Keratinocyte (primary cell): ENCODE data around the gene TUSC1. TPM values are rescaled to one million over a fixed set of nuclear protein-coding genes. Genes with fewer than 3 reads are reported as not detected.
"Not testable (repeated sequence)": the region's sequence is repeated elsewhere in the genome, so short reads cannot be mapped to it uniquely, and the experiment has no call there.

Experiments used
- DNase-seq: peaks from one replicate; pipeline ENCODE4 v3.0.0-alpha.2; 2011; ENCODE audit warnings: low read depth, missing footprints, low spot score
- FAIRE-seq: peaks from 2 replicates; lab custom pipeline; 2011; peaks lifted over from hg19 to GRCh38; lab: Jason Lieb, UNC
- H2AFZ ChIP-seq: 2 replicates; pipeline ENCODE4 v1.6.0; 2012; ENCODE audit warnings: low read length, control low read depth, inconsistent platforms; ENCODE audit not compliant: control insufficient read depth
- H3K27ac ChIP-seq: 2 replicates; pipeline ENCODE4 v1.5.1; 2011; ENCODE audit warnings: low read length; ENCODE audit not compliant: control insufficient read depth, insufficient read depth
- H3K27me3 ChIP-seq: 3 replicates; pipeline ENCODE4 v1.6.0; 2011; ENCODE audit warnings: low read length; ENCODE audit not compliant: control insufficient read depth, insufficient read depth; ENCODE audit errors: extremely low read depth
- H3K36me3 ChIP-seq, 2 experiments: 2 replicates in 1 of 2; 3 replicates in 1 of 2; pipeline ENCODE4 v1.5.1; 2011; ENCODE audit warnings: low read length in 2 of 2, mild to moderate bottlenecking in 1 of 2; ENCODE audit not compliant: control insufficient read depth in 2 of 2, insufficient read depth in 2 of 2; ENCODE audit errors: extremely low read depth in 1 of 2
- H3K4me1 ChIP-seq: 3 replicates; pipeline ENCODE4 v1.5.1; 2011; ENCODE audit warnings: low read length; ENCODE audit not compliant: control insufficient read depth, insufficient read depth; ENCODE audit errors: extremely low read depth
- H3K4me2 ChIP-seq: 3 replicates; pipeline ENCODE4 v1.6.0; 2011; ENCODE audit warnings: low read depth, low read length; ENCODE audit not compliant: control insufficient read depth, insufficient read depth; ENCODE audit errors: extremely low read depth
- H3K4me3 ChIP-seq, 3 experiments: fragments of 200-600 bp in 1 of 3; sonication (generic) in 1 of 3; 2 replicates in 2 of 3; 3 replicates in 1 of 3; pipeline ENCODE4 v1.5.1; 2011 to 2016; ENCODE audit warnings: low read length in 3 of 3, mild to moderate bottlenecking in 3 of 3, control low read depth in 2 of 3, inconsistent platforms in 1 of 3, low read depth in 1 of 3, mixed read lengths in 1 of 3, mixed run types in 1 of 3, moderate library complexity in 1 of 3; ENCODE audit not compliant: control insufficient read depth in 2 of 3, insufficient read depth in 2 of 3; ENCODE audit errors: extremely low read depth in 1 of 3
- H3K79me2 ChIP-seq: 2 replicates; pipeline ENCODE4 v1.6.0; 2012; ENCODE audit warnings: low read length; ENCODE audit not compliant: control insufficient read depth, insufficient read depth
- H3K9ac ChIP-seq: 3 replicates; pipeline ENCODE4 v1.6.0; 2011; ENCODE audit warnings: low read length; ENCODE audit not compliant: control insufficient read depth, insufficient read depth; ENCODE audit errors: extremely low read depth
- H3K9me1 ChIP-seq: 3 replicates; pipeline ENCODE4 v1.6.0; 2011; ENCODE audit warnings: low read length; ENCODE audit not compliant: control insufficient read depth, insufficient read depth; ENCODE audit errors: extremely low read depth
- H3K9me3 ChIP-seq: 2 replicates; pipeline ENCODE4 v1.5.1; 2012; ENCODE audit warnings: low read depth, low read length; ENCODE audit not compliant: control insufficient read depth
- H4K20me1 ChIP-seq: 3 replicates; pipeline ENCODE4 v1.6.0; 2011; ENCODE audit warnings: low read length; ENCODE audit not compliant: control insufficient read depth, insufficient read depth; ENCODE audit errors: extremely low read depth
- CTCF ChIP-seq, 3 experiments: IDR thresholded peaks in 1 of 3; conservative IDR thresholded peaks in 1 of 3; optimal IDR thresholded peaks in 1 of 3; 2 replicates in 2 of 3; 3 replicates in 1 of 3; pipeline versions ENCODE3 to v1.5.1; 2011; ENCODE audit warnings: low read length in 3 of 3, mild to moderate bottlenecking in 3 of 3, moderate library complexity in 2 of 3, control low read depth in 1 of 3, inconsistent platforms in 1 of 3; ENCODE audit not compliant: insufficient read depth in 2 of 3; ENCODE audit errors: extremely low read depth in 1 of 3
- EZH2 ChIP-seq: IDR thresholded peaks from one replicate; pipeline ENCODE4 v1.6.1; 2012; ENCODE audit warnings: inconsistent platforms, mild to moderate bottlenecking, low read length, moderate library complexity
- dilution Hi-C: fragments of 300-500 bp; cut with MboI; formaldehyde crosslinking; loops from one replicate; pipeline ENCODE4 v1.7.0; 2020; ENCODE audit warnings: low sequenced_read_pairs; ENCODE audit not compliant: extremely low pct_ligation_motif_present
- polyA plus RNA-seq, 5 experiments: library from polyadenylated mRNA; depleted of rRNA in 3 of 5; stranded (reverse) in 3 of 5; stranded (forward) in 1 of 5; unstranded in 1 of 5; fragments of >200 nt; gene quantifications; 1 replicate in 1 of 5; 2 replicates in 3 of 5; 3 replicates in 1 of 5; pipeline versions ENCODE4 v1.2.1 to v1.2.3, GENCODE V29; 2011 to 2012; ENCODE audit warnings: missing spikeins in 2 of 5, low read depth in 1 of 5, low replicate concordance in 1 of 5

The TUSC1 gene
- polyA plus RNA-seq, 1 donor (not counting 4 experiments of a cell fraction or from before 2014, with no cell fraction given): 6.6 TPM

GRCh38 chr9:25678846-25679360 is 659 bp upstream of the TUSC1 start:
- Histone ChIP-seq H3K9me1 (no peaks in the 10 kb centered on the region), H3K36me3 (no peaks in the 10 kb centered on the region), H3K4me1 (peaks cover 9% of the 10 kb centered on the region), H3K4me3 (peak overlapping the region in 2 of 3 experiments; percentile 67 to 81), H3K27ac (peak overlapping the region; percentile 80), H3K9me3 (no peaks in the 10 kb centered on the region), H2AFZ (no peak overlapping the region), H3K9ac (peak overlapping the region; percentile 90), H4K20me1 (no peaks in the 10 kb centered on the region), H3K79me2 (no peaks in the 10 kb centered on the region), H3K27me3 (no peaks in the 10 kb centered on the region), H3K4me2 (peak overlapping the region; percentile 91)
- no peak for DNase-seq
- TF ChIP-seq EZH2 (no peak), CTCF (optimal IDR thresholded peaks at IDR 0.05 in 1 of 3, IDR thresholded peaks at IDR 0.05 in 1 of 3, conservative IDR thresholded peaks at IDR 0.05 in 1 of 3; ENCODE audit: extremely low read depth in 1 of 3, insufficient read depth in 2 of 3, low read length in 3 of 3) (no peak)
- dilution Hi-C loops: no loop called here
- no peak for FAIRE-seq

GRCh38 chr9:25677301-25678146 is 720 bp downstream of the TUSC1 start:
- H4K20me1 ChIP-seq: no peaks in the 10 kb centered on the region
- H3K9ac ChIP-seq: peak overlapping the region; percentile 90
- H3K4me2 ChIP-seq: peak overlapping the region; percentile 91
- H2AFZ ChIP-seq: peak overlapping the region; percentile 95
- no peaks in the 10 kb centered on the region for H3K9me3 ChIP-seq
- no peaks in the 10 kb centered on the region for H3K36me3 ChIP-seq
- dilution Hi-C loops: no loop called here
- no peaks in the 10 kb centered on the region for H3K9me1 ChIP-seq
- no peaks in the 10 kb centered on the region for H3K79me2 ChIP-seq
- peak overlapping the region; percentile 80 for H3K27ac ChIP-seq
- DNase-seq (no peak), FAIRE-seq (no peak)
- H3K27me3 ChIP-seq: no peaks in the 10 kb centered on the region
- H3K4me3 ChIP-seq: peak overlapping the region; percentile 67 to 84 (median 81)
- TF ChIP-seq CTCF (optimal IDR thresholded peaks at IDR 0.05 in 1 of 3, IDR thresholded peaks at IDR 0.05 in 1 of 3, conservative IDR thresholded peaks at IDR 0.05 in 1 of 3; ENCODE audit: extremely low read depth in 1 of 3, insufficient read depth in 2 of 3, low read length in 3 of 3) (no peak), EZH2 (no peak)
- peaks cover 9% of the 10 kb centered on the region for H3K4me1 ChIP-seq

- H2AFZ ChIP-seq, H3K4me1 ChIP-seq, H3K9ac ChIP-seq, dilution Hi-C loops, DNase-seq, H3K36me3 ChIP-seq, H3K4me3 ChIP-seq, H3K79me2 ChIP-seq, FAIRE-seq, H4K20me1 ChIP-seq, H3K9me1 ChIP-seq, H3K27ac ChIP-seq, H3K4me2 ChIP-seq, H3K27me3 ChIP-seq, H3K9me3 ChIP-seq: not testable (repeated sequence)
Observed at GRCh38 chr9:25675858-25676257, 2.4 kb downstream of the TUSC1 start.
